Suprapubic skin (tissue), 4 donors: ENCODE results near the gene FADS6.

Experiments used
- CTCF ChIP-seq, 2 donors: fragments of 200-600 bp in 1 of 2; fragments of 450-650 bp in 1 of 2; sonication (generic) in 1 of 2; IDR thresholded peaks; one replicate each; pipeline ENCODE4 v1.5.1; 2016 to 2019; ENCODE audit warnings: antibody characterized with exemption in 2 of 2, mild to moderate bottlenecking in 1 of 2, moderate library complexity in 1 of 2
- EP300 ChIP-seq: sonication (generic); formaldehyde crosslinking; IDR thresholded peaks from one replicate; pipeline ENCODE4 v1.6.1; 2017; ENCODE audit warnings: antibody characterized with exemption
- POLR2AphosphoS5 ChIP-seq, 3 donors: sonication (generic); formaldehyde crosslinking; IDR thresholded peaks; one replicate each; pipeline ENCODE4 v1.6.1; 2017; ENCODE audit warnings: antibody characterized with exemption in 3 of 3

- TF ChIP-seq CTCF (IDR thresholded peaks at IDR 0.05) (no peak), EP300 (no peak), POLR2AphosphoS5 (IDR thresholded peaks at IDR 0.05) (no peak)
These were observed 22.9 kb upstream of the FADS6 start for GRCh38 chr17:74916136-74916850.
